Epithelial cell of prostate (primary cell): ENCODE measurements around the gene HPSE2.

Source experiments
- DNase-seq: peaks from one replicate; pipeline ENCODE4 v3.0.0-alpha.2; 2011; ENCODE audit warnings: low read depth, low spot score
- H3K27ac ChIP-seq: fragments of 450-650 bp; 2 replicates; pipeline ENCODE4 v1.5.1; 2017; ENCODE audit warnings: mild to moderate bottlenecking

HPSE2 gene

GRCh38 chr10:98861962-98862361 is 373.7 kb downstream of the HPSE2 start:
- DNase-seq, result no peak
- no peak overlapping the region for H3K27ac ChIP-seq

- H3K27ac ChIP-seq, result no peak overlapping the region
- no peak for DNase-seq
These were observed 377.1 kb downstream of the HPSE2 start for GRCh38 chr10:98858525-98858924.

DNA sequence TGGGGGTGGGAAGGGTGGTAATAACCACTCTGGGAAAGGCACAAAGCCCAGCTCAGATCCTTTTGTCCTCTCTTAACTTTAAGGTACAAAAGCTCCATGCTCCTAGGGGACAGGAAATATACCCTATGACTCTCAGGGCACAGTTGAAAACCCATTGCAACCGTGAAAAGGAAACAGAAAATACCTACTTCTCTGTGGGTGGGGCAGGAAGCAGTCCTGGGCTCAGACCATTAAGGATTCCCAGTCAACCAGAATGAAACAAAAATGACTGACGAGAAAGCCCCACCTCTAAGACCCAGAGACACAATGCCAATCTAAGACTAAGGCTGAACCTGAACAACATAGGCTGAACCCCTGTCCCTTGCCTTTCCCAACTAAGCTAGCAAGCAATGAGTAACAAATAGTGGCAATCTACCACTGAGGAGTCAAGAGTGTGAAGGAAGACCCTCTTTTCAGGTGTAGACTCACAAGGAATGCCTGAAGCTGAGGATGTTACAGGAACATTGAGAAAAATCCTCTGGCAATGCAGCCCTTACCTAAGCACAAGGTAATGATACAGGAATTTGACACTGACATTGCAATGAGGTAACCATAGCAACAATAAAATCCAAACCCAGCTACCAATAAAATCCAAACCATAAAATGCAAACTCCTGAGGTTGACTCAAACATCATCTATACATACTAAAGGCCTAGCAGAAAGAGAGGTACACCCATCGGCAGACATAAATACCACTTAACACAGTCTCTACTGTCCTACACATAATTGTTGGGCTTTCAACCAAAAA is 380.1 kb downstream of the HPSE2 start:
- H3K27ac ChIP-seq, result no peak overlapping the region
- DNase-seq, result no peak

GRCh38 chr10:98852686-98853085 is 383.0 kb downstream of the HPSE2 start:
- DNase-seq, result no peak
- H3K27ac ChIP-seq, result no peak overlapping the region

DNA sequence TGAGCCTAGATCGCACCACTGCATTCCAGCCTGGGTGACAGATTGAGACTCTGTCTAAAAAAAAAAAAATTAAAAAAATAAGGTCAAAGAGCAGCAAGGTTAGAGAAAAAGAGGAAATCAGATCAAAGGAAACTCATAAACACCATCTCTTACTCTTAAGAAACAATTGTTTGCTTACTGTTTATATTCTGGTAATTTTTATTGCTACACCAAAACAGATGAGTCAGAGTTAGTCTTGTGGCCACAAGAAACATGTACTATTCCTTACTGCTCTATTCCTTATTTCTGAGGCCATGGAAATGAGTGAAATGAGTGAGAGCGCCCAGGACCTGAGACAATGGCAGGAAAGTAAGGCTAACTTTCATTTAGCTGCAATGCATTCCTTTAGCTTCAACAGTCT is 387.3 kb downstream of the HPSE2 start:
- no peak for DNase-seq
- no peak overlapping the region for H3K27ac ChIP-seq

GRCh38 chr10:98846787-98847186 is 388.9 kb downstream of the HPSE2 start:
- H3K27ac ChIP-seq, result no peak overlapping the region
- no peak for DNase-seq

DNA sequence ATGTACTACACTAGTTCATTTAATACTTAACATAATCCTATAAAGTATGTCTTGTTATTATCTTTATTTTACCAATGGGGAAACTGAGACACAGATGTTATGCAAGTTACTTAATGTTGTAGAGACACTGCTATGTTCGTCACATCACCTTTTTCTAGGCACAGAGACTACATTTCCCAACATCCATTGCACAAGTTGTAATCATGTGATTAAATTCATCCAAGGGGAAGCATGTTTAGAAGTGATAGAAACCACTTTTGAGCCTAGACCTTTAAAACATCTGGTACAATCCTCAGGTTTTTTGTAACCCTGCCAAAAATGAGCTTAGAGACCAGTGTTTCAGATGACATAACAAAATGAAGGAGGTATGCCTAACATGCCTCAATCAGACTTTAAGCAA is 402.1 kb downstream of the HPSE2 start:
- no peak overlapping the region for H3K27ac ChIP-seq
- DNase-seq, result no peak

DNA sequence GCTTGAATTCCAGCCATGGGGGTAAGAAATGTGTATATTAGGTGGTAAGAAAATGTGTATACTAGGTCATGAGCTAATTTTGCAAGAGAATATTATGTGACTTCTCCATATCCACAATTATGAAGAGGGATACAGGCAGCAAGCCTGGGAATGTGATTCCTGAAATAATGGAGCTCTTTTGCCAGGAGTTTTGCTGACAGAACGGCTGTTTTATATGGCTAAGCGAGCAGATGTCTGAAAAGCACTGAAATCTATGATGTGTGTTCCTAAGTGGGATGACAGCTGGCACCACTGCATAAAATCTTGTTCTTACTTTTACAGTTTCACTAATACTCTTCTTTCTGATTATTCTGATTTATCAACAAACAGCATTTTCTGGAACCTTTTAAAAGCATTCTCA is 402.9 kb downstream of the HPSE2 start:
- no peak for DNase-seq
- no peak overlapping the region for H3K27ac ChIP-seq

- no peak for DNase-seq
- no peak overlapping the region for H3K27ac ChIP-seq
These were observed 403.5 kb downstream of the HPSE2 start for GRCh38 chr10:98832196-98832595.

DNA sequence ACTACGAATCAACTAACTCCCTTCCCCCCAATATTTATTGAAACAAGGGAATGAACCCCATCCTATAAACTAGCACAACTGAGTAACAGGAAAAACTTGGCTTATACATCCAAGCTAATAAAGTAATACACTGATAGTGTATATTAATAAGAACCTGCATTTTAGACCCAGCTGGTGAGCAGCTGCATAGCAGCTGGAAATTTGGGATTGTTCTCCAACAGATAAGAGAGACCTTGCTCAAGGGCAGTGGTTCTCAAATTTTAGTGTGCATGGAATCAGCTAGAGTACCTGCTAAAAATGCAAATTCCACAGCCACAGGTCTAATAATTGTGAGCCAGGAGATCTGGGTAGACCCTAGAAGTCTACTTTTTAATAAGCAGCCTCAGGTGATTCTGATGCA is 404.3 kb downstream of the HPSE2 start:
- no peak for DNase-seq
- H3K27ac ChIP-seq, result no peak overlapping the region

- DNase-seq, result no peak
- H3K27ac ChIP-seq, result no peak overlapping the region
These were observed 409.9 kb downstream of the HPSE2 start for GRCh38 chr10:98825741-98826140.

GRCh38 chr10:98817396-98817795 is 418.3 kb downstream of the HPSE2 start:
- DNase-seq, result no peak
- H3K27ac ChIP-seq, result no peak overlapping the region

DNA sequence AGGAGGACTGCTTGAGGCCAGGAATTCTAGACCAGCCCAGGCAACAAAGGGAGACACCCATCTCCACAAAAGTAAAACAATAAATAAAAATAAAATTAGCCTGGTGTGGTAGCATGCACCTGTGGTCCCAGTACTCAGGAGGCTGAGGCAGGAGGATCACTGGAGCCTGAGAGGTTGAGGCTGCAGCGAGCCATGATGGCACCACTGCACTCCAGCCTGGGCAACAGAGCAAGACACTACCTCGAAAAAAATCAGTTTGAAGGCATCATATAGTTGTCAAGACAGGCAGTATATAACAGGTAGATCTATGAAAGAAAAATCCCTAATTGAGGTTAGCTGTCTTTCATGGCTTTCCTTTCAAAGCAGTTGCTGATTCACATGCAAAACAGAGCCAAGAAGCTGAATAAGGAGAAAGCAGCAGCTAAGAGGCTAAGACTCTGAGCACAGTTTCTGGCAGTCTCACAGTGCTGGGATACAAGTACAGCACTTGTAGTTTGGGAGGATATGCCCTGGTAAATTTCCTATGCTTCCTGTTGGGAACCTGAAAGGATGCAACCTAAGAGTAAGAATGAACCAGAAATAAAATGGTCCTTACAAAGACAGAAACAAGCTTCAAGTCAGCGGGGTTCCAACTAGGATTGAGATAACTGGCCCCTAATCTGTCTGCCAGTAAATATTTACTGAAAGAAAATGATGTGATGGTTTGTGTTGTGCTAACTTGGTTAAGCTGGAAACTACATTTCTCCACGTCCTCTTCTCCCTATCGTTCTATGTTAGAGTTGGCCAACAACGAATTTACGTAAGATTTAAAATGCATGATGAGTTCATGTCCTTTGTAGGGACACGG is 420.4 kb downstream of the HPSE2 start:
- H3K27ac ChIP-seq, result no peak overlapping the region
- DNase-seq, result no peak

GRCh38 chr10:98814470-98814869 is 421.2 kb downstream of the HPSE2 start:
- H3K27ac ChIP-seq, result no peak overlapping the region
- no peak for DNase-seq

GRCh38 chr10:98808282-98808892 is 427.3 kb downstream of the HPSE2 start:
- no peak for DNase-seq
- H3K27ac ChIP-seq, result no peak overlapping the region

DNA sequence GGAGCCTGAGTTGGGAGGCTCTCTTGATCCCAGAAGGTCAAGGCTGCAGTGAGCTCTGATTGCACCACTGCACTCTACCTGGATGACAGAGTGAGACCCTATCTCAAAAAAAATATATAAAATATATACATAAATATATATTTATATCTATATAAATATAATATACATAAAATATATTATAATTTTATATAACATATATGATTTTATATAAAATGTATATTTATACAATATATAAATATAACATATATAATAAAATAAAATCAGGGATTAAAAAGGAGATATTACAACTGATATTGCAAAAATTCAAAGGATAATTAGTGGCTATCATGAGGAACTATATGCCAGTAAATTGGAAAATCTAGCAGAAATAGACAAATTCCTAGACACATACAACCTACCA is 435.4 kb downstream of the HPSE2 start:
- H3K27ac ChIP-seq, result no peak overlapping the region
- no peak for DNase-seq

- H3K27ac ChIP-seq, result no peak overlapping the region
- DNase-seq, result no peak
These were observed 440.2 kb downstream of the HPSE2 start for GRCh38 chr10:98795467-98795866.

- no peak overlapping the region for H3K27ac ChIP-seq
These were observed 444.8 kb downstream of the HPSE2 start for GRCh38 chr10:98790817-98791216.

GRCh38 chr10:98778277-98778759 is 457.3 kb downstream of the HPSE2 start:
- DNase-seq, result no peak
- no peak overlapping the region for H3K27ac ChIP-seq

More at GRCh38 chr10:98790817-98791216, 444.8 kb downstream of the HPSE2 start:
- DNase-seq, result no peak

GRCh38 chr10:98758463-98758862 is 477.2 kb downstream of the HPSE2 start:
- no peak for DNase-seq
- no peak overlapping the region for H3K27ac ChIP-seq

DNA sequence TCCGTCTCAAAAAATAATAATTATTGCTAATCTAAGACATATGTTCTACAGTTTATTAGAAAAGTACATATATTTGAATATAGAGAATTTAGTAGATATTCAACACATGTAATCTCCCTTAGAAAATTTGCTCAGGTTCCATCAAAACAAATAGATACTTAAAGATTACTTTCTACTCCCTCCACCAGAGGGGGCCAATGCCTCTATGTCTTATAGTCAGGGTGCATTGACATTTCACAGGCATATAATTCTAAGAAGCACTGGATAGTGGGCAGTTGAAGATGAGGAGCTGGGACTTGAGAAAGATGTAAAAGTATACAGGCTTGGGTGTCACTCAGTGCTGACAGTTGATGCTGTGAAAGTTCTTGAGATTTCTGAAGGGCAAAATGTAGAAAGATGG is 487.4 kb downstream of the HPSE2 start:
- H3K27ac ChIP-seq, result no peak overlapping the region
- DNase-seq, result no peak
